ENCODE measurements around the gene EFCAB7. TPM values are rescaled to one million over a fixed set of nuclear protein-coding genes. Genes with fewer than 3 reads are reported as not detected.

Gene EFCAB7
- total RNA-seq, 6 experiments from 2014 or later, result 3.2 to 4.5 (median 4.0) TPM

DNA sequence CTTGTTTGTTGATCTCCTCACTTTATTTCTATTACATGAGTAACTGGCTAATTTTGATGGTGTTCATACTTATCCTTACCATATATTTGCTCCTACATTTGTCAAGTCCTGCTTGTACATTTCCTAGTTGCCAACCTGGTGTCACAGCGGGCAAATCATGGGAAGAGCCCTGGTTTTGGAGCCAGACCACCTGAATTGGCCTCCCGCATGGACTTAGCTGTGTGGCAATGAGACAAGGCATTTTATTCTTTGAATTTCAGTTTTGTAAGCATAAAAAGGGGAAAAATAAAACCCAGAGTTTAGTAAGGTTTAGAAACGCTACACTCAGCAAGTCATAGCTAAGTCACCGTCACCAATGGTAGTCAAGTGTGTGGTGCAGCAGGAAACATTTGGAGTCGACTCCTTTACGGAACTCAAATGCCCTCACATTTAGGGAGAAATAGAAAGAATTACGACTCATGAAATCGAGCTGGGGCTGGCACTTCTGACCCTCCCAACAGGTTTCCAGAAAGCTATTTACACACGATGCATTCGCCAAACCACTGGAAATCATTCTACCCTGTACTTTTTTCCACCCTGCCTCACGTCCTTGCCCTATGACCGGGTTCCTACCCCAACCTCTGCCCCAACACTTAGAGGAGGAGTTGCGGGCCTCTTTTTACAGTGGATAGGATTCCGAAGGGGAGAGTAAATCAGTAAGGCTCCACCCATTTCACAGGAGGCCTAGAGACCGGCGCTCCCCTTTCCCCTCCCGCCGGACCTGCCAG lies 69.4 kb downstream of the EFCAB7 start:
- H3K4me1 Mint-ChIP-seq (ENCODE audit: low read depth), result peaks cover 15% of the 10 kb centered on the region
- H3K36me3 Mint-ChIP-seq (ENCODE audit: low read depth), result no peaks in the 10 kb centered on the region
- no peaks in the 10 kb centered on the region; the same call in 1 of the 2 replicates for H3K27me3 Mint-ChIP-seq (ENCODE audit: insufficient read depth)
- TF ChIP-seq, protein P1, sequence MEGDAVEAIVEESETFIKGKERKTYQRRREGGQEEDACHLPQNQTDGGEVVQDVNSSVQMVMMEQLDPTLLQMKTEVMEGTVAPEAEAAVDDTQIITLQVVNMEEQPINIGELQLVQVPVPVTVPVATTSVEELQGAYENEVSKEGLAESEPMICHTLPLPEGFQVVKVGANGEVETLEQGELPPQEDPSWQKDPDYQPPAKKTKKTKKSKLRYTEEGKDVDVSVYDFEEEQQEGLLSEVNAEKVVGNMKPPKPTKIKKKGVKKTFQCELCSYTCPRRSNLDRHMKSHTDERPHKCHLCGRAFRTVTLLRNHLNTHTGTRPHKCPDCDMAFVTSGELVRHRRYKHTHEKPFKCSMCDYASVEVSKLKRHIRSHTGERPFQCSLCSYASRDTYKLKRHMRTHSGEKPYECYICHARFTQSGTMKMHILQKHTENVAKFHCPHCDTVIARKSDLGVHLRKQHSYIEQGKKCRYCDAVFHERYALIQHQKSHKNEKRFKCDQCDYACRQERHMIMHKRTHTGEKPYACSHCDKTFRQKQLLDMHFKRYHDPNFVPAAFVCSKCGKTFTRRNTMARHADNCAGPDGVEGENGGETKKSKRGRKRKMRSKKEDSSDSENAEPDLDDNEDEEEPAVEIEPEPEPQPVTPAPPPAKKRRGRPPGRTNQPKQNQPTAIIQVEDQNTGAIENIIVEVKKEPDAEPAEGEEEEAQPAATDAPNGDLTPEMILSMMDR (IDR thresholded peaks at IDR 0.05), result no peak
- no peaks in the 10 kb centered on the region for H3K9me3 Mint-ChIP-seq
- no peak for DNase-seq
- H3K4me3 Mint-ChIP-seq, result peak overlapping the region; percentile 93
- H3K27ac Mint-ChIP-seq, result peak overlapping the region; percentile 90

DNA sequence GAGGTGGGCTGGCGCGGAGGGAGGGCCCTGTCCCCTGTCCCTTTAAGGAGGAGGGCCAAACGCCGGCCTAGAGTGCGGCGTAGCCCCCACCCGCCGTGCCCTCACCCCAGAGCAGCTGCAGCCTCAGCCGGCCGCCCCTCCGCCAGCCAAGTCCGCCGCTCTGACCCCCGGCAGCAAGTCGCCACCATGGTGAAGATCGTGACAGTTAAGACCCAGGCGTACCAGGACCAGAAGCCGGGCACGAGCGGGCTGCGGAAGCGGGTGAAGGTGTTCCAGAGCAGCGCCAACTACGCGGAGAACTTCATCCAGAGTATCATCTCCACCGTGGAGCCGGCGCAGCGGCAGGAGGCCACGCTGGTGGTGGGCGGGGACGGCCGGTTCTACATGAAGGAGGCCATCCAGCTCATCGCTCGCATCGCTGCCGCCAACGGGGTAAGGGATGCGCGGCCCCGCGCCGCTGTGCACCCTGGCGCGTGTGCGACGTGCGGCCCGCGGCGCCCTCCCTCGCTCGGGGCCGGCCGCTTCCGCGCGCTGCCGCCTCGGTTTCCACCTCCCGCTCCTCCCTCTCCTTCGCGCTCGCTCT lies 70.1 kb downstream of the EFCAB7 start, which contains the start of gene PGM1:
Gene PGM1, plus strand, starts transcription at position 109 of the 583 bp plus-strand sequence. Its CDS starts 78 bp downstream, at position 187.
- TF ChIP-seq, protein P1 (IDR thresholded peaks at IDR 0.05), result no peak
- no peaks in the 10 kb centered on the region for H3K36me3 Mint-ChIP-seq (ENCODE audit: low read depth)
- peaks cover 15% of the 10 kb centered on the region for H3K4me1 Mint-ChIP-seq (ENCODE audit: low read depth)
- H3K27me3 Mint-ChIP-seq (ENCODE audit: insufficient read depth), result no peaks in the 10 kb centered on the region; the same call in 1 of the 2 replicates
- H3K4me3 Mint-ChIP-seq, result peak within 1 kb of the TSS; percentile 93
- peak within 1 kb of the TSS; percentile 90 for H3K27ac Mint-ChIP-seq
- no peaks in the 10 kb centered on the region for H3K9me3 Mint-ChIP-seq
- peak; percentile 69 for DNase-seq

DNA sequence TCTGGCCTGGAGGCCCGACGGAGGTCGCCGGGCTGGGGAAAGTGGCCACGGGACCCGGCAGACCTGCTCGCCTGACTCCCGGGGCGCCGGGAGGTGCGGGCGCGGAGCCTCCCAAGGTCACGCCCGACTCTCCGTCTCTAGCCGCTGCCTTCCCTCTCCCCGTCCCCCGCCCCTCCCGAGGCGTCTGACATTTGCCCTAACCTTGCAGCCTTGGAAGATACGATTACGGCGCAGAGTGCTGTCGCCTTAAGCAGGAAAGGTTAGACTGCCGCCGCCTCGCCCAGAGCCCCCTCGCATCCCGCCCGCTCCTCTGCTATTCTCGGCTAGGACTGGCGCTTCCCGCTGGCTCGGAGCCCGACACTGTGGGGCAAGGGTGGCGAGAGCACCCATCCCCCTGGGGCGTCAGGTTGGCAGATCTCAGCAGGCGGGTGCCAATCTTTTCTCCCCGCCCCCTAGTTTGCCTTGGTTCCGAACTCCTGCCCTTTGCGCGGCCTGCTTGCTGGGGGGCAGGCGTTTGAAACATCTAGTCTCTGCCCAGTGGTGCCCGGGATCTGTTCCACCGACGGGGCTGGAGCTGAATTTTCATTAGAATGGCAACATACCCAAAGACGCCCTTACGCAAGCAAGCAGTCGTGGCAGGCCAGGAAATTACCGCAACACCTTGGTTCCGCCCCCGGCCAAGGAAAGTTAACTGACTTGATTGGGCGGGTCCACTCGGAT lies 70.7 kb downstream of the EFCAB7 start:
- TF ChIP-seq, protein P1 (IDR thresholded peaks at IDR 0.05), result no peak

DNA sequence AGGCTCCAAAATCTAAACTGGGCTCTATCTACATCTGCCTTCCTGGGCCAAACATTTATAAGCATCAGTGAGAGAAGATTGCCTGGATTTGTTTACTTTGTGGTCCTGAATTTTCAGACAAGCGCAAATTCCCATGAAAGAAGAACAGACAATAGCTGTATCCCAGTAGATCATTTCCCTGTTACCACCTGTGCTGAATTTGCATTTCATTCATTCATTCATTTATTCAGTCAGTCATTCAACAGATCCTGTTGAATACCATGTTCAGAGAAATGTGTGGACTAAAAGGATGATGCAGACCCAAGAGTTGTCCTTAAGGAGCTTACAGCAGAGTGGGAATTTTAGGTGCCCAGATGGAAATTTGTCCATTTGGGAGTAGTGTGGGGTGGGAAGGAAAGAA lies 72.1 kb downstream of the EFCAB7 start:
- Mint-ChIP-seq H3K9me3 (no peaks in the 10 kb centered on the region), H3K27me3 (ENCODE audit: insufficient read depth) (no peaks in the 10 kb centered on the region; the same call in 1 of the 2 replicates), H3K36me3 (ENCODE audit: low read depth) (no peaks in the 10 kb centered on the region), H3K4me1 (ENCODE audit: low read depth) (peaks cover 10% of the 10 kb centered on the region), H3K4me3 (no peak overlapping the region), H3K27ac (no peak overlapping the region)
- TF ChIP-seq, protein P1 (IDR thresholded peaks at IDR 0.05), result no peak
- DNase-seq, result no peak

More for the DNA sequence above, 70.7 kb downstream of the EFCAB7 start:
- Mint-ChIP-seq H3K27me3 (ENCODE audit: insufficient read depth) (no peaks in the 10 kb centered on the region; the same call in 1 of the 2 replicates), H3K9me3 (no peaks in the 10 kb centered on the region), H3K4me3 (peak overlapping the region; percentile 93), H3K4me1 (ENCODE audit: low read depth) (peaks cover 15% of the 10 kb centered on the region), H3K27ac (peak overlapping the region; percentile 84), H3K36me3 (ENCODE audit: low read depth) (no peaks in the 10 kb centered on the region)
- peak; percentile 39 for DNase-seq

DNA sequence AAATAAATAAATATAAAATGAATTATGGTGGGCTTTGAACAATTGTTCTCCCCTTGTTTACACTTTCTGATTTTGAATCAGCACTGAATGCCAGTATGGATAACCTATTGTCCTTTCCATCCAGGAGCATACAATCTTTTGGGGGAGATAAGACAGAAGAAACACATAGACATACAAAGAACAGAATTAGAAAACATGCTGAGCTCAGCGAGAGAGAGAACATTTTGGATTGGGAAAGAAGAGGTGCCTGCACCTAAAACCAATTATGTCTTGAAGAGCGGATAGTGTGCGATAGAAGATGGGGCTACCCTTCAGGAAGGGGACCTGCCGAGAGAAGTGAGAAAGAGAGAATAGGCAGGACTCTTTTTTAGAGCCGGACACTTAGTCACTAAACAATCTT lies 76.5 kb downstream of the EFCAB7 start:
- no peak overlapping the region for H3K4me3 Mint-ChIP-seq

More for the DNA sequence above, 76.5 kb downstream of the EFCAB7 start:
- no peak overlapping the region for H3K27ac Mint-ChIP-seq
- no peaks in the 10 kb centered on the region for H3K36me3 Mint-ChIP-seq (ENCODE audit: low read depth)
- no peaks in the 10 kb centered on the region for H3K9me3 Mint-ChIP-seq
- no peaks in the 10 kb centered on the region for H3K27me3 Mint-ChIP-seq (ENCODE audit: insufficient read depth)
- TF ChIP-seq, protein P1 (IDR thresholded peaks at IDR 0.05), result no peak
- no peak for DNase-seq
- H3K4me1 Mint-ChIP-seq (ENCODE audit: low read depth), result peaks cover 20% of the 10 kb centered on the region

Data from HFFc6 (cell line).